Upper lobe of left lung (tissue), 4 donors: ENCODE results near the gene TRIM52.

Source experiments
- CTCF ChIP-seq, 6 experiments: fragments of 450-650 bp in 4 of 6; fragments of 200-600 bp in 2 of 6; sonication (generic) in 2 of 6; IDR thresholded peaks; one replicate each; pipeline ENCODE4 v1.5.1; 2016 to 2019; ENCODE audit warnings: antibody characterized with exemption in 6 of 6
- POLR2AphosphoS5 ChIP-seq, 2 donors: sonication (generic); formaldehyde crosslinking; IDR thresholded peaks; one replicate each; pipeline ENCODE4 v1.5.1; 2017; ENCODE audit warnings: antibody characterized with exemption in 2 of 2

GRCh38 chr5:181260720-181261319, at the start of gene TRIM52:
- TF ChIP-seq CTCF (IDR thresholded peaks at IDR 0.05) (peak in 2 of 6 experiments; percentile 28 to 44), POLR2AphosphoS5 (IDR thresholded peaks at IDR 0.05) (peak; percentile 95 to 98)
